HCEC 1CT (cell line): Measurements from ENCODE around the gene CCDC85C.

Experiments
- DNase-seq: peaks from one replicate; pipeline ENCODE4 v3.0.0-alpha.2; 2017

The CCDC85C gene

GRCh38 chr14:99535908-99536778, 67.9 kb downstream of the CCDC85C start:
- DNase-seq = no peak

- no peak for DNase-seq
These were observed 68.6 kb downstream of the CCDC85C start for GRCh38 chr14:99535448-99535847.

- no peak for DNase-seq
These were observed 69.1 kb downstream of the CCDC85C start for GRCh38 chr14:99534863-99535262.

- DNase-seq = no peak
These were observed 69.7 kb downstream of the CCDC85C start for GRCh38 chr14:99534333-99534732.

- DNase-seq = no peak
These were observed 71.7 kb downstream of the CCDC85C start for GRCh38 chr14:99532310-99532709.

- peak; percentile 22 for DNase-seq
These were observed 72.5 kb downstream of the CCDC85C start for GRCh38 chr14:99531251-99532096.

- DNase-seq = no peak
These were observed 73.4 kb downstream of the CCDC85C start for GRCh38 chr14:99530407-99531155.

- DNase-seq = no peak
These were observed 74.1 kb downstream of the CCDC85C start for GRCh38 chr14:99529899-99530298.

GRCh38 chr14:99527427-99528076, 76.5 kb downstream of the CCDC85C start:
- no peak for DNase-seq

- DNase-seq = no peak
These were observed 77.0 kb downstream of the CCDC85C start for GRCh38 chr14:99527026-99527425.

- no peak for DNase-seq
These were observed 78.3 kb downstream of the CCDC85C start for GRCh38 chr14:99525699-99526080.

- peak; percentile 46 for DNase-seq
These were observed 79.0 kb downstream of the CCDC85C start for GRCh38 chr14:99524804-99525698.

GRCh38 chr14:99524091-99524661, 79.8 kb downstream of the CCDC85C start:
- no peak for DNase-seq

GRCh38 chr14:99523704-99524055, 80.3 kb downstream of the CCDC85C start:
- no peak for DNase-seq

- no peak for DNase-seq
These were observed 80.9 kb downstream of the CCDC85C start for GRCh38 chr14:99522934-99523703.

GRCh38 chr14:99522457-99522891, 81.5 kb downstream of the CCDC85C start:
- DNase-seq = peak; percentile 43

GRCh38 chr14:99522025-99522401, 82.0 kb downstream of the CCDC85C start:
- DNase-seq = no peak

GRCh38 chr14:99521176-99522024, 82.6 kb downstream of the CCDC85C start:
- DNase-seq = no peak

- DNase-seq = no peak
These were observed 83.4 kb downstream of the CCDC85C start for GRCh38 chr14:99520571-99521081.
